Cerebellar nuclear complex (tissue), 1 donor: Measurements from ENCODE around the gene CTSO.
"Not testable (repeated sequence)": the region's sequence is repeated elsewhere in the genome, so short reads cannot be mapped to it uniquely, and the experiment has no call there.

Experiments
- DNase-seq, 2 experiments: peaks; one replicate each; lab custom pipeline; 2025; lab: John Stamatoyannopoulos, UW

The CTSO gene

GRCh38 chr4:155954939-155955338, 1.3 kb upstream of the CTSO start:
- DNase-seq, result no peak

GRCh38 chr4:155954118-155954685, 536 bp upstream of the CTSO start:
- DNase-seq, result no peak

- DNase-seq, result no peak
These were observed 1.2 kb downstream of the CTSO start for GRCh38 chr4:155952501-155952901.

GRCh38 chr4:155950461-155950860, 3.2 kb downstream of the CTSO start:
- DNase-seq, result no peak

GRCh38 chr4:155948541-155948940, 5.1 kb downstream of the CTSO start:
- DNase-seq, result no peak

- DNase-seq, result no peak
These were observed 7.2 kb downstream of the CTSO start for GRCh38 chr4:155946486-155946885.

GRCh38 chr4:155944516-155944915, 9.2 kb downstream of the CTSO start:
- no peak for DNase-seq

GRCh38 chr4:155943605-155944291, 9.9 kb downstream of the CTSO start:
- no peak for DNase-seq

- DNase-seq, result no peak
These were observed 11.8 kb downstream of the CTSO start for GRCh38 chr4:155941820-155942219.

- no peak for DNase-seq
These were observed 12.4 kb downstream of the CTSO start for GRCh38 chr4:155941085-155941790.

GRCh38 chr4:155935389-155935986, 18.2 kb downstream of the CTSO start:
- DNase-seq, result no peak

GRCh38 chr4:155934634-155935033, 19.0 kb downstream of the CTSO start:
- DNase-seq, result not testable (repeated sequence)

GRCh38 chr4:155931634-155932033, 22.0 kb downstream of the CTSO start:
- DNase-seq, result no peak

- DNase-seq, result no peak
These were observed 23.3 kb downstream of the CTSO start for GRCh38 chr4:155930330-155930729.

GRCh38 chr4:155929833-155930232, 23.8 kb downstream of the CTSO start:
- no peak for DNase-seq

- DNase-seq, result no peak
These were observed 29.0 kb downstream of the CTSO start for GRCh38 chr4:155924637-155925036.

- no peak for DNase-seq
These were observed 32.1 kb downstream of the CTSO start for GRCh38 chr4:155921597-155921996.

GRCh38 chr4:155914782-155915181, 38.9 kb downstream of the CTSO start:
- DNase-seq, result no peak

GRCh38 chr4:155911905-155912304, 41.8 kb downstream of the CTSO start:
- no peak for DNase-seq

GRCh38 chr4:155909615-155910226, 43.9 kb downstream of the CTSO start:
- no peak for DNase-seq

- DNase-seq, result no peak
These were observed 45.2 kb downstream of the CTSO start for GRCh38 chr4:155908187-155909139.
